DMS 273 (cell line): ENCODE data around the gene LMF1.
A peak's percentile ranks its signal among the peaks of the same experiment; 100 is the strongest.
"Not testable (repeated sequence)": the region's sequence is repeated elsewhere in the genome, so short reads cannot be mapped to it uniquely, and the experiment has no call there.

ENCODE experiments used
- DNase-seq: peaks from one replicate; lab custom pipeline; 2025; ENCODE audit not compliant: unreplicated experiment; lab: John Stamatoyannopoulos, UW

LMF1 gene

GRCh38 chr16:883781-884180, 87.0 kb downstream of the LMF1 start:
- no peak for DNase-seq

GRCh38 chr16:883340-883739, 87.4 kb downstream of the LMF1 start:
- no peak for DNase-seq

GRCh38 chr16:882671-883070, 88.1 kb downstream of the LMF1 start:
- not testable (repeated sequence) for DNase-seq

- DNase-seq, result no peak
These were observed 88.5 kb downstream of the LMF1 start for GRCh38 chr16:882256-882655.

- DNase-seq, result no peak
These were observed 89.3 kb downstream of the LMF1 start for GRCh38 chr16:881219-882097.

- no peak for DNase-seq
These were observed 90.2 kb downstream of the LMF1 start for GRCh38 chr16:880471-881171.

GRCh38 chr16:879986-880385, 90.8 kb downstream of the LMF1 start:
- DNase-seq, result no peak

GRCh38 chr16:879461-879861, 91.3 kb downstream of the LMF1 start:
- no peak for DNase-seq

- DNase-seq, result no peak
These were observed 91.9 kb downstream of the LMF1 start for GRCh38 chr16:878886-879285.

- peak; percentile 83 for DNase-seq
These were observed 92.6 kb downstream of the LMF1 start for GRCh38 chr16:878072-878784.

GRCh38 chr16:877242-878071, 93.3 kb downstream of the LMF1 start:
- DNase-seq, result no peak

GRCh38 chr16:876523-877241, 94.1 kb downstream of the LMF1 start:
- DNase-seq, result no peak

- DNase-seq, result no peak
These were observed 94.8 kb downstream of the LMF1 start for GRCh38 chr16:876041-876335.

- no peak for DNase-seq
These were observed 95.4 kb downstream of the LMF1 start for GRCh38 chr16:875182-876040.

- no peak for DNase-seq
These were observed 96.2 kb downstream of the LMF1 start for GRCh38 chr16:874366-875181.

- no peak for DNase-seq
These were observed 96.9 kb downstream of the LMF1 start for GRCh38 chr16:873889-874288.

- no peak for DNase-seq
These were observed 97.5 kb downstream of the LMF1 start for GRCh38 chr16:873243-873661.

GRCh38 chr16:872436-873242, 98.1 kb downstream of the LMF1 start:
- no peak for DNase-seq
